ENCODE data around the gene PCBD2.
A peak's percentile ranks its signal among the peaks of the same experiment; 100 is the strongest.
"Not testable (repeated sequence)": the region's sequence is repeated elsewhere in the genome, so short reads cannot be mapped to it uniquely, and the experiment has no call there.

PCBD2 gene

GRCh38 chr5:134904610-134905245 lies at the start of gene PCBD2:
Gene PCBD2 (plus strand): TSS chr5:134905131. CDS start chr5:134905140, 9 bp downstream.
- DNase-seq = peak; percentile 96

- not testable (repeated sequence) for DNase-seq
Measured at GRCh38 chr5:134856465-134856864, 48.5 kb upstream of the PCBD2 start.

GRCh38 chr5:134857401-134857800 lies 47.5 kb upstream of the PCBD2 start:
- DNase-seq = no peak

DNA sequence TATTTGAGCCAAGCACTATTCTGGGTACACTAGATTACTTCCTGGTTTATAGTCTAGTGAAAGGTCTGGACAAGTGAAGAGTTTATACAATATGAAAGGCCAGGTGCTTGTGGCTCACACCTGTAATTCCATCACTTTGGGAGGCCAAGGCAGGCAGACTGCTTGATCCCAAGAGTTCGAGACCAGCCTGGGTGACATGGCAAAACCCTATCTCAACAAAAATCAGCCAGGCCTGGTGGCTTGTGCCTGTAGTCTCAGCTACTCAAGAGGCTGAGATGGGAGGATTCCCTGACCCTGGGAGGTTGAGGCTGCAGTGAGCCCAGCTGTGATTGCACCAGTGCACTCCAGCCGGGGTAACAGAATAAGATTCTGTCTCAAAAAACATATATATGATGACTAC lies 40.2 kb upstream of the PCBD2 start:
- DNase-seq = no peak

GRCh38 chr5:134873494-134873893 lies 31.4 kb upstream of the PCBD2 start:
- DNase-seq = peak; percentile 38

- peak; percentile 87 for DNase-seq
Measured at GRCh38 chr5:134873987-134874830, 30.7 kb upstream of the PCBD2 start, which contains the start of gene TXNDC15. Gene TXNDC15 (plus strand): TSS chr5:134874371. CDS start chr5:134874428, 57 bp downstream.

DNA sequence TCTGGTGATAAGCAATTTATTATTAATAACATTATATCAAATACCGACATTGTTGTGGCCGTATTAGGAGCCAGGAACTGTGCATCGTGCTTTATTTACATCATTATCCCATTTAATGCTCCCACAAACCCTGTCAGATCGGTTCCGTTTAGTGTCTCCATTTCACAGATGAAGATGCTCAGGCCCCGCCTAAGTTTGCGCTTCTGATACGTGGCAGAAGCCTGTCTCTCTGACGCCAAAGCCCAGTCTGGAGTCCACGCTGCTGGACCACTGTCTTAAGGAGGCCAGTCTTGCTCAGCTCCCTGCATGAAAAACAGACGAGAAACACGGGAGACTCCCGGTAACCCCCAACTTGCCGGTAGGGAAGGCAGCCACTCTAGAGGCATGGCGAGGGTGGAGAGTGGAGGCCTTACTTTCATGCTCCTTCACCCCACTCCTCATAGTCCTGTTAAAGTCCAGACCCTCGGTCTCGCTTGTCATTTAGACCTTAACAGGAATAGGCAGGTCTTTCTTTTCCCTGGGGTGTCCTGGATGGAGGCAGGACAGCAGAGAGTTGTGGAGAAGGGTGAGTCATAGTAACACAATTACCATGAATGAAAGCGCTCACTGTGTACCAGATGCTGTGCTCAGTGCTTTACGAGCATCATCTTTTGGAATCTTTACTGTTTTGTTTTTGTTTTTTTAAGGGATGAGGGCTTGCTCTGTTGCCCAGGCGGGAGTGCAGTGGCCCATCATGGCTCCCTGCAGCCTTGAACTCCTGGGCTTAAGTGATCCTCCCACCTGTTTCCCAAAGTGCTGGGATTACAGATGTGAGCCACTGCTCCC lies 29.9 kb upstream of the PCBD2 start:
- DNase-seq = peak; percentile 55

GRCh38 chr5:134877159-134877558 lies 27.8 kb upstream of the PCBD2 start:
- no peak for DNase-seq

DNA sequence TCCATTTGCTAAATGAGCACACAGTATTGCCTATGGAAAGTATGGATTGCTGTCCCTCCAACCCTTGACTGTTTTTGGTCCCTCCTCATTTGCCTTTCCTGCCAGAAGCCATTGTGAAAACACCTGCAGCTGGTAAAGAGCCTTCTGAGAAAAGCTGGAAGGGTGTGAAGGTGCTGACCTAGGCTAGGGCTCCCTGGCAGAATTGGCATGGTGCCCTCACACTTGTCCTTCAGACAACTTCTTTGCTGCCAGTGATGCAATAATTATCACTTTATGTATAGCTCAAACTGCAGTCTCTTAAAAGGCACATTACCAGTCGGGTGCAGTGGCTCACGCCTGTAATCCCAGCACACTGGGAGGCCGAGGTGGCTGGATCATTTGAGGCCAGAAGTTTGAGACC lies 26.5 kb upstream of the PCBD2 start:
- DNase-seq = no peak

DNA sequence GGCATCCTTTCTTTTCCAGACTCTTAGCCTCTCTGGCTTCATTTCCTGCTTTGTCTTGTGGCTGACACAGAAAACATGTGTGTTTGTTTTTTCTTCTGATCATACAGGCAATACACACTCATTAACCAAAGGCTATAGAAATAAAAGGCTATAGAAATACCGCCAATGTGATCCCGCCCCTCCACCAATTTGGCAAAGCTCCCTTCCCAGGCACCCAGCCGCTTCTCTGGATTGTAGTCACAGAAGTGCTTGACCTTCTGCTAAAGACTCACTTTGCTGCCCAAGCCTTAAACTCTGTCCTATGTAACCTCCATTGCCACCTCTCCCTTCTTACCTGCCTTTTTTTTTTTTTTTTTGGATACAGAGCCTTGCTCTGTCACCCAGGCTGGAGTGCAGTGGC lies 25.5 kb upstream of the PCBD2 start:
- DNase-seq = no peak

GRCh38 chr5:134880937-134881336 lies 24.0 kb upstream of the PCBD2 start:
- DNase-seq = not testable (repeated sequence)

DNA sequence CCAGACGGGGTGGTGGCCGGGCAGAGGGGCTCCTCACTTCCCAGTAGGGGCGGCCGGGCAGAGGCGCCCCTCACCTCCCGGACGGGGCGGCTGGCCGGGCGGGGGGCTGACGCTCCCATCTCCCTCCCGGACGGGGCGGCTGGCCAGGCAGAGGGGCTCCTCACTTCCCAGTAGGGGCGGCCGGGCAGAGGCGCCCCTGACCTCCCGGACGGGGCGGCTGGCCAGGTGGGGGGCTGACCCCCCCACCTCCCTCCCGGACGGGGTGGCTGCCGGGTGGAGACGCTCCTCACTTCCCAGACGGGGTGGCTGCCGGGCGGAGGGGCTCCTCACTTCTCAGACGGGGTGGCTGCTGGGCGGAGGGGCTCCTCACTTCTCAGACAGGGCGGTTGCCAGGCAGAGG lies 23.2 kb upstream of the PCBD2 start:
- DNase-seq = not testable (repeated sequence)

DNA sequence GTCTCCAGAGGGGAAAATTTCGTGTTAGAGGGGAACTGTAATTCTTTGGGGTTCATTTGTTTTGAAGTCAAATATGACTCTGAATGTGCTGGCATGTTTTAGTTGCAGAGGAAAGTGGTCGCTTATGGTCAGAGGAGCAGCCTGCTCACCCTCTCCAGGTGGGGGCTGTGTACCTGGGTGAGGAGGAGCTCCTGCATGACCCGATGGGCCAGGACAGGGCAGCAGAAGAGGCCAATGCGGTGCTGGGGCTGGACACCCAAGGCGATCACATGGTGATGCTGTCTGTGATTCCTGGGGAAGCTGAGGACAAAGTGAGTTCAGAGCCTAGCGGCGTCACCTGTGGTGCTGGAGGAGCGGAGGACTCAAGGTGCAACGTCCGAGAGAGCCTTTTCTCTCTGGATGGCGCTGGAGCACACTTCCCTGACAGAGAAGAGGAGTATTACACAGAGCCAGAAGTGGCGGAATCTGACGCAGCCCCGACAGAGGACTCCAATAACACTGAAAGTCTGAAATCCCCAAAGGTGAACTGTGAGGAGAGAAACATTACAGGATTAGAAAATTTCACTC lies 17.3 kb upstream of the PCBD2 start:
- no peak for DNase-seq

DNA sequence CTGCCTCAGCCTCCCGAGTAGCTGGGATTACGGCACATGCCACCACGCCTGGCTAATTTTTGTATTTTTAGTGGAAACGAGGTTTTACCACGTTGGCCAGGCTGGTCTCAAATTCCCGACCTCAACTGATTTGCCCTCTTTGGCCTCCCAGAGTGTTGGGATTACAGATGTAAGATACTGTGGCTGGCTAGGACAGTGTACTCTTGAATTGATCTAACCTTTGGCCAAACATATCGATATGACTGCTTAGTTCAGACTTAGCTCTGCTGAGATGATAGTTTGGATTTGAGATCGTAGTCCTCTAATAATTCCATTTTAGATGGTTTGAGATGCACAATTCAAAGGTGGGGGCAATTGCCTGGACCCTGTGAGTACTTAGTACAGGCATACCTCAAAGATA lies 15.6 kb upstream of the PCBD2 start:
- no peak for DNase-seq

GRCh38 chr5:134891473-134891872 lies 13.5 kb upstream of the PCBD2 start:
- no peak for DNase-seq

DNA sequence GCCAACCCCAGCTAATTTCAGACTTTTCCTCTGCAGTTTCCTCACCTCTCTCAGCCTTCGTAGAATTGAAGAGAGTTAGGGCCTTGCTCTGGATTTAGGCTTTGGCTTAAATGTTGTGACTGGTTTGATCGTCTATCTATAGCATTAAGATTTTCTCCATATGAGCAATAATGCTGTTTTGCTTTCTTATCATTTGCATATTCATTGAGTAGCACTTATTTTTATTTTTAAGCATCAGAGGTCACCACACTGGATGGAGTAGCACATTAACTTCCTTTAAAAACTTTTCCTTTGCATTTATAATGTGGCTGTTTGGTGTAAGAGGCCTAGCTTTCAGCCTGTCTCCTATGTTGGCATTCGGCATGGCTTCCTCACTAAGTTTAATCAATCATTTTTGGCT lies 12.6 kb upstream of the PCBD2 start:
- no peak for DNase-seq

- no peak for DNase-seq
Measured at GRCh38 chr5:134892926-134893325, 12.0 kb upstream of the PCBD2 start.

- no peak for DNase-seq
Measured at GRCh38 chr5:134893748-134894505, 11.0 kb upstream of the PCBD2 start.

DNA sequence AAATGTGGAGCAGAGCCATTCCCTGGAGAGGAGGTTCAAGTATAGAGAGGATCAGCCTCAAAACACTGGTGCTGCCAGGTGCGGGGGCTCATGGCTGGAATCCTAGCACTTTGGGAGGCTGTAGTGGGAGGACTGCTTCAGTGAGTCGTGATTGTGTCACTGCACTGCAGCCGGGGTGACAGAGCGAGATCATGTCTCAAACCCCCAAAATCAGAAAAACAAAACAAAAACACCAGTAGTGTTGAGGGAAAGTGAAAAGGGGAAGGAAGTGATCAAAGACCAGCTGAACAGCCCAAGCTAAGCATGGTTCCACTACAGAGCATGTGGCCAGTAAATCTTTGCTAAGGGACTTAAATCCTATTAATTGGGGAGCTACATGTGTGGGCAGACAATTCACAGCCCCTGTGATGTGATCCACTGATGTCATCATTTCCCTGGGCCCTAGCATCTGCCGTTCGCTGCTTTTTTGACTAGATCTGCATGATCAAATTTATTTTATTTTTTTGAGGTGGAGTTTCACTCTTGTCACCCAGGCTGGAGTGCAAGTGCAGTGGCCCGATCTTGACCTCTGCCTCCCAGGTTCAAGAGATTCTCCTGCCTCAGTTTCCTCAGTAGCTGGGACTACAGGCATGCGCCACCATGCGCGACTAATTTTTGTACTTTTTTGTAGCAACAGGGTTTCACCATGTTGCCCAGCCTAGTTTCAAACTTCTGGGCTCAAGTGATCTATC lies 2.7 kb upstream of the PCBD2 start:
- DNase-seq = peak; percentile 34

- DNase-seq = peak; percentile 74
Measured at GRCh38 chr5:134905246-134905996, 490 bp downstream of the PCBD2 start.

DNA sequence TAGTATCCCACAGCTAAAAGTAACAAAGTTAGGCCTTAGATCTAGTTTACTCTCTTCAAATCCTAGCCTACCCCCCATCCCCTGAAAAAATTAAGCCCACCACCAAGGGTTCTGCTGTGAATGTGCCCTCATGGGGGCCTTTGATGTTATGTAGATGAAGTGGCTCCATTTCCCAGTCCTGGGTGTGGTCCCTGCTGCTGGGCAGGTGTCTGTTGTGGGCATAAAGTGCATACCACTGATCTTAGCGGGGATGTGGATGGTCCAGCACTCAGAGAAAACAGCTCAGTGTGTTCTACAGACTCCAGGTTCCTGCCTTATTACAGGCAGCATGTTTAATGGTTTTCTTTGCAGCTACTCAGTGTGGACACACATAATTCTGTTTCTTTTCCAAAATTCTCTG lies 1.9 kb downstream of the PCBD2 start:
- DNase-seq = no peak

Measured in activated CD4-positive, alpha-beta T cell treated with anti-CD3 and anti-CD28 coated beads for 48 hours (primary cell).